Endothelial cell of umbilical vein (primary cell): ENCODE data around the gene MOBP. TPM values are rescaled to one million over a fixed set of nuclear protein-coding genes. Genes with fewer than 3 reads are reported as not detected.

Source experiments
- BruUV-seq: library from RNA; stranded (reverse); fragments of 400-500 nt; replicated peaks from 2 replicates; lab custom pipeline; 2021; lab: Mats Ljungman, UMichigan
- CTCF ChIA-PET: fragments of 300-600, 350-600 bp; sonication (Branson Sonifier 250); formaldehyde crosslinking; loops from one replicate; lab custom pipeline; 2021; ENCODE audit warnings: antibody characterized with exemption, inconsistent platforms; lab: Charles Lee
- POLR2A ChIA-PET: fragments of 300-600, 350-600 bp; sonication (Branson Sonifier 250); formaldehyde crosslinking; loops from one replicate; lab custom pipeline; 2021; ENCODE audit warnings: antibody characterized with exemption, inconsistent platforms; lab: Charles Lee
- DNase-seq: peaks from one replicate; pipeline ENCODE4 v3.0.0-alpha.2; 2011; ENCODE audit warnings: low read depth, low spot score
- FAIRE-seq: peaks from 2 replicates; lab custom pipeline; 2011; peaks lifted over from hg19 to GRCh38; lab: Jason Lieb, UNC
- H2AFZ ChIP-seq: 2 replicates; pipeline ENCODE4 v1.6.0; 2012; ENCODE audit warnings: low read depth, low read length, control low read depth, inconsistent platforms
- H3K27ac ChIP-seq: 2 replicates; pipeline ENCODE4 v1.5.1; 2011; ENCODE audit warnings: low read depth, mild to moderate bottlenecking, control low read depth, low read length, moderate library complexity; ENCODE audit not compliant: insufficient read depth
- H3K27me3 ChIP-seq, 2 experiments: 2 replicates each; pipeline versions ENCODE4 v1.6.0 to v1.6.1; 2011; ENCODE audit warnings: low read length in 2 of 2, mixed read lengths in 1 of 2; ENCODE audit not compliant: control insufficient read depth in 2 of 2, insufficient read depth in 2 of 2
- H3K36me3 ChIP-seq, 2 experiments: 2 replicates in 1 of 2; 3 replicates in 1 of 2; pipeline ENCODE4 v1.5.1; 2011; ENCODE audit warnings: low read length in 2 of 2, mild to moderate bottlenecking in 1 of 2, moderate library complexity in 1 of 2; ENCODE audit not compliant: control insufficient read depth in 2 of 2, insufficient read depth in 2 of 2; ENCODE audit errors: extremely low read depth in 1 of 2
- H3K4me1 ChIP-seq: 3 replicates; pipeline ENCODE4 v1.5.1; 2011; ENCODE audit warnings: mild to moderate bottlenecking, low read length; ENCODE audit not compliant: control insufficient read depth, insufficient read depth; ENCODE audit errors: extremely low read depth
- H3K4me2 ChIP-seq: 2 replicates; pipeline ENCODE4 v1.6.1; 2011; ENCODE audit warnings: low read length, control low read depth, mixed read lengths; ENCODE audit not compliant: insufficient read depth
- H3K4me3 ChIP-seq, 3 experiments: fragments of 200-600 bp in 1 of 3; sonication (generic), shearing (Covaris generic) in 1 of 3; replicated peaks in 1 of 3; 2 replicates each; pipeline ENCODE4 v1.5.1; 2011 to 2016; ENCODE audit warnings: control low read depth in 3 of 3, low read length in 3 of 3, mild to moderate bottlenecking in 2 of 3, inconsistent platforms in 1 of 3, low read depth in 1 of 3, moderate library complexity in 1 of 3; ENCODE audit not compliant: insufficient read depth in 1 of 3
- H3K79me2 ChIP-seq: 2 replicates; pipeline ENCODE4 v1.6.0; 2012; ENCODE audit warnings: low read length, inconsistent platforms; ENCODE audit not compliant: control insufficient read depth, insufficient read depth
- H3K9ac ChIP-seq: replicated peaks from 2 replicates; pipeline ENCODE3; 2011; ENCODE audit warnings: low read length, control low read depth; ENCODE audit not compliant: insufficient read depth; ENCODE audit errors: extremely low read depth
- H3K9me1 ChIP-seq: replicated peaks from 3 replicates; pipeline ENCODE4 v1.6.0; 2011; ENCODE audit warnings: mild to moderate bottlenecking, low read length; ENCODE audit not compliant: control insufficient read depth, insufficient read depth; ENCODE audit errors: extremely low read depth
- H3K9me3 ChIP-seq: replicated peaks from 2 replicates; pipeline ENCODE4 v1.5.1; 2012; ENCODE audit warnings: low read length, inconsistent platforms; ENCODE audit not compliant: control insufficient read depth, insufficient read depth
- H4K20me1 ChIP-seq: replicated peaks from 2 replicates; pipeline ENCODE3; 2011; ENCODE audit warnings: mild to moderate bottlenecking, low read length; ENCODE audit not compliant: control insufficient read depth, insufficient read depth; ENCODE audit errors: extremely low read depth
- CTCF ChIP-seq, 2 donors: IDR thresholded peaks; 1 replicate in 1 of 2; 2 replicates in 1 of 2; pipeline ENCODE4 v1.5.1; 2011; ENCODE audit warnings: low read length in 2 of 2, mild to moderate bottlenecking in 2 of 2, moderate library complexity in 2 of 2, control low read depth in 1 of 2, inconsistent platforms in 1 of 2, low read depth in 1 of 2; ENCODE audit not compliant: insufficient read depth in 1 of 2; ENCODE audit errors: extremely low read depth in 1 of 2
- FOS ChIP-seq: IDR thresholded peaks from 2 replicates; pipeline ENCODE4 v1.6.1; 2011; ENCODE audit warnings: mild to moderate bottlenecking, low read length, moderate library complexity, borderline replicate concordance; ENCODE audit not compliant: insufficient read depth
- GATA2 ChIP-seq: IDR thresholded peaks from 2 replicates; pipeline ENCODE4 v1.7.0; 2011; ENCODE audit warnings: low read depth, mild to moderate bottlenecking, moderate library complexity, mixed read lengths, low read length; ENCODE audit not compliant: insufficient read length, insufficient read depth
- JUN ChIP-seq: IDR thresholded peaks from 2 replicates; pipeline ENCODE4 v1.6.1; 2011; ENCODE audit warnings: borderline replicate concordance, low read depth; ENCODE audit not compliant: insufficient read length, insufficient read depth
- MAX ChIP-seq: IDR thresholded peaks from 2 replicates; pipeline ENCODE4 v1.6.1; 2011; ENCODE audit not compliant: insufficient read depth, insufficient read length
- POLR2A ChIP-seq: IDR thresholded peaks from 2 replicates; pipeline ENCODE4 v1.6.1; 2012; ENCODE audit warnings: low read depth, mild to moderate bottlenecking, control low read depth, low read length
- dilution Hi-C: fragments of 300-500 bp; cut with MboI; formaldehyde crosslinking; loops from one replicate; pipeline ENCODE4 v1.15.0; 2019; ENCODE audit warnings: low sequenced_read_pairs; ENCODE audit not compliant: extremely low pct_ligation_motif_present
- intact Hi-C: fragments of 100-400 bp; cut with micrococcal nuclease; formaldehyde crosslinking; loops from one replicate; pipeline ENCODE4 v1.10.0; 2022
- polyA plus RNA-seq, 4 experiments: library from polyadenylated mRNA; depleted of rRNA in 3 of 4; stranded (reverse) in 3 of 4; unstranded in 1 of 4; fragments of >200 nt; gene quantifications; 2 replicates each; pipeline versions ENCODE4 v1.2.1 to v1.2.3, GENCODE V29; 2011 to 2012; ENCODE audit warnings: missing spikeins in 1 of 4
- total RNA-seq: library from RNA; stranded (reverse); gene quantifications from 2 replicates; pipeline ENCODE4 v1.2.3, GENCODE V29; 2021

Gene MOBP
- total and polyA plus RNA-seq, 2 donors (not counting 3 experiments of a cell fraction or from before 2014, with no cell fraction given) = 2.0 to 2.3 TPM

GRCh38 chr3:39423436-39423970 lies 44.0 kb upstream of the MOBP start:
- ChIA-PET CTCF (interaction anchor here (0.7 to 2.1 kb wide), 3 partner anchors 23 to 24 kb away, joined by 3 to 6 read pairs (median 6); no protein-coding TSS in a partner anchor), POLR2A (no interaction called here)
- FAIRE-seq = no peak
- Histone ChIP-seq H3K27ac (no peak overlapping the region), H3K36me3 (no peaks in the 10 kb centered on the region), H3K4me1 (peaks cover under 1% of the 10 kb centered on the region), H3K9me3 (no peaks in the 10 kb centered on the region), H3K9me1 (no peaks in the 10 kb centered on the region), H3K4me3 (no peak overlapping the region), H3K79me2 (no peaks in the 10 kb centered on the region), H3K9ac (no peak overlapping the region), H4K20me1 (no peaks in the 10 kb centered on the region), H3K4me2 (no peak overlapping the region), H2AFZ (no peak overlapping the region), H3K27me3 (peaks cover 0 to 4% of the 10 kb centered on the region in 2 experiments)
- no peak for TF ChIP-seq JUN
- dilution Hi-C loops = no loop called here
- no TSS peak for BruUV-seq
- intact Hi-C loops = no loop called here
- no peak for DNase-seq

DNA sequence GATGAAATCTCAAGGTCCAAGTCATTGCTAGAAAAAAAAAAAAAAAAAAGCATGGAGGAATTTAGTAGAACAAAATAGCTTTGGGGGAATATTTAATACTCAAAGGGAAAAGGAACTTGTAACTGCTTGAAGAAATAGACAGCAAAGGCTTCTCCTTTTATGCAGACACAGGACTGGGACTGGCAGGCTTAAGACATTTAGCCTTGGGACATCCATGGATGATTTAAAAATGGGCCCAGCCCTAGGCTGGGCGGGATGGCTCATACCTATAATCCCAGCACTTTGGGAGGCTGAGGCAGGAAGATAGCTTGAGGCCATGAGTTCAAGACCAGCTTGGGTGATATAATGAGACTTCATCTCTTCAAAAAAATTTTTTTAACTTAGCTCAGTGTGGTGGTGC lies 41.2 kb upstream of the MOBP start:
- dilution Hi-C loops = no loop called here
- POLR2A ChIA-PET = no interaction called here
- Histone ChIP-seq H3K4me2 (no peak overlapping the region), H3K27ac (no peak overlapping the region), H3K9ac (no peak overlapping the region), H2AFZ (no peak overlapping the region), H3K9me1 (no peaks in the 10 kb centered on the region), H3K9me3 (no peaks in the 10 kb centered on the region), H4K20me1 (no peaks in the 10 kb centered on the region), H3K36me3 (no peaks in the 10 kb centered on the region), H3K27me3 (no peaks in the 10 kb centered on the region), H3K4me1 (peaks cover 10% of the 10 kb centered on the region), H3K4me3 (no peak overlapping the region), H3K79me2 (no peaks in the 10 kb centered on the region)
- FAIRE-seq = no peak
- BruUV-seq = no TSS peak
- no peak for TF ChIP-seq CTCF (IDR thresholded peaks at IDR 0.05; ENCODE audit: extremely low read depth in 1 of 2, insufficient read depth in 1 of 2, low read depth in 1 of 2, low read length in 2 of 2)
- no peak for TF ChIP-seq MAX
- no peak for TF ChIP-seq POLR2A
- no peak for TF ChIP-seq FOS
- no peak for TF ChIP-seq GATA2
- intact Hi-C loops = no loop called here
- CTCF ChIA-PET = interaction anchor here (1.1 to 2.1 kb wide), 3 partner anchors 18 to 72 kb away, joined by 3 to 6 read pairs (median 3); no protein-coding TSS in a partner anchor
- DNase-seq = no peak
